Measurements from ENCODE around the gene LAD1. TPM values are rescaled to one million over a fixed set of nuclear protein-coding genes. Genes with fewer than 3 reads are reported as not detected.

The LAD1 gene
- total RNA-seq, 2 experiments from 2014 or later, result not detected

DNA sequence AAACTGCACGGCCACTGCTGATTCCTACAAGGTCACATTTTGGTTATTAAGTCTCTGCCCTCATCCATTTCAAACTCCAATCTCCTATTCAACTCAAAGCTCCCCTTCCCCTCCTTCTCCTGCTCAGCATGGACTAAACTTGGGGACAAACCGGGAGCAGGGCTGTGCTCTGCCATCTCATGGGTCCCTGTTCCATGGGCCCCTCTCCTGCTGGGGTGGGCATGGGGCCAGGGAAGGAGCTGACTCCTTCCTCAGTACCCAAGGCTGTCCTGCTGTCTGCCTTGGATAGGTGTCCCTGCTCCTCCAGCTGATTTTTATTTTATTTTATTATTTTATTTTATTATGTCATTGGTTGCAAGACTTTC is 48.8 kb downstream of the LAD1 start:
- no peaks in the 10 kb centered on the region for H3K9me2 ChIP-seq (ENCODE audit: insufficient read depth, low read length)
- H3K79me2 ChIP-seq (ENCODE audit: insufficient read depth, low read depth, low read length), result no peaks in the 10 kb centered on the region
- no peak overlapping the region for H3K4me3 ChIP-seq (ENCODE audit: low read depth, low read length, poor library complexity, severe bottlenecking)
- H3K9me3 ChIP-seq (ENCODE audit: low read length), result no peaks in the 10 kb centered on the region
- CTCF ChIA-PET (ENCODE audit: unreplicated experiment), result interaction anchor here (0.8 kb wide), 1 partner anchor 30 kb away, joined by 4 read pairs; no protein-coding TSS in a partner anchor
- no peaks in the 10 kb centered on the region for H4K20me1 ChIP-seq (ENCODE audit: insufficient read depth, low read length)
- H3K27ac ChIP-seq (ENCODE audit: low read depth, low read length, poor library complexity, severe bottlenecking), result no peak overlapping the region
- BruUV-seq (replicated peaks), result no TSS peak
- DNase-seq (ENCODE audit: low spot score), result no peak
- intact Hi-C loops (cut with micrococcal nuclease; ENCODE audit: unreplicated experiment), result no loop called here
- H3K4me2 ChIP-seq (ENCODE audit: low read length), result no peak overlapping the region
- no peaks in the 10 kb centered on the region for H3K4me1 ChIP-seq (ENCODE audit: insufficient read depth, low read length, poor library complexity, severe bottlenecking)
- no peak overlapping the region for H2AFZ ChIP-seq (ENCODE audit: low read length)
- H3K36me3 ChIP-seq (ENCODE audit: insufficient read depth, low read length), result no peaks in the 10 kb centered on the region
- TF ChIP-seq, protein P1, sequence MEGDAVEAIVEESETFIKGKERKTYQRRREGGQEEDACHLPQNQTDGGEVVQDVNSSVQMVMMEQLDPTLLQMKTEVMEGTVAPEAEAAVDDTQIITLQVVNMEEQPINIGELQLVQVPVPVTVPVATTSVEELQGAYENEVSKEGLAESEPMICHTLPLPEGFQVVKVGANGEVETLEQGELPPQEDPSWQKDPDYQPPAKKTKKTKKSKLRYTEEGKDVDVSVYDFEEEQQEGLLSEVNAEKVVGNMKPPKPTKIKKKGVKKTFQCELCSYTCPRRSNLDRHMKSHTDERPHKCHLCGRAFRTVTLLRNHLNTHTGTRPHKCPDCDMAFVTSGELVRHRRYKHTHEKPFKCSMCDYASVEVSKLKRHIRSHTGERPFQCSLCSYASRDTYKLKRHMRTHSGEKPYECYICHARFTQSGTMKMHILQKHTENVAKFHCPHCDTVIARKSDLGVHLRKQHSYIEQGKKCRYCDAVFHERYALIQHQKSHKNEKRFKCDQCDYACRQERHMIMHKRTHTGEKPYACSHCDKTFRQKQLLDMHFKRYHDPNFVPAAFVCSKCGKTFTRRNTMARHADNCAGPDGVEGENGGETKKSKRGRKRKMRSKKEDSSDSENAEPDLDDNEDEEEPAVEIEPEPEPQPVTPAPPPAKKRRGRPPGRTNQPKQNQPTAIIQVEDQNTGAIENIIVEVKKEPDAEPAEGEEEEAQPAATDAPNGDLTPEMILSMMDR (conservative IDR thresholded peaks at IDR 0.05; ENCODE audit: low read length), result no peak
- no peak for TF ChIP-seq EZH2phosphoT487 (IDR thresholded peaks at IDR 0.05; ENCODE audit: borderline replicate concordance, low read depth, low read length)
- POLR2A ChIA-PET, result no interaction called here

DNA sequence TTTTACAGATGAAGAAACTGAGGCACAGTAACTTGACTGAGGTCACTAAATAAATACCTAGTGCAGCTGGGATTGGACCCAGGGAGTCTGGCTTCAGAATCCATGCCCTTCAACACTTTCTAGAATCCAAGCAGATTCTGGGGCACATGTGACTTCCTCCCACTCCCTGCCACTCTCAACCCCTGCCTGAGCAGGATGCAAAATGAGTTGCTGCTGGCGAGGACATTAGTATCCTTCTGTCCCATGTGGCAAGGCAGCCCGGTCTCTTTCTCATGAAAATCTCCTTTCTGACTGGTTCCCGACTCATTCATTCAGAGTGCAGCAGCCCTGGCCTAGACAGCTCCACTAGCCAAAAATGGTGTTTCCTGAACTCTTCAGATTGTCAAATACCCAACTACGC is 50.0 kb downstream of the LAD1 start:
- no peak overlapping the region for H3K27ac ChIP-seq (ENCODE audit: low read depth, low read length, poor library complexity, severe bottlenecking)
- intact Hi-C loops (cut with micrococcal nuclease; ENCODE audit: unreplicated experiment), result no loop called here
- no peak for DNase-seq (ENCODE audit: low spot score)

DNA sequence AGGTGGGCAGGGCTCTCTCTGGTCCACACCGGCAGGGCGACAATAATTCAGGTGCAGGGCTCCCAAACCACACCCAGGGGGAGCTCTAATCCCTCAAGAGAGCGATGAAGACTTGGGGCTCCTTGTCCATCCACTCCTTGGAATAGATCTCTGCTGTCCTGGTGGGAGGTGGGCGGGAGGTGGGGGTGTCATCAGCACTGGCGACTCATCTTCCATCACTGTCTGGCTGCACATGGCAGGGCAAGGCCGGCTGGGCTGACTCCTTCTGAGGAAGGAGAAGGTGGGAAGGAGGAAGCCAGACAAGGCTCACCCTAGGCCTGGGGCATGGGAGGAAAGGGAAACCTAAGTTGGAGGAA is 50.9 kb downstream of the LAD1 start:
- H3K9me2 ChIP-seq (ENCODE audit: insufficient read depth, low read length), result no peaks in the 10 kb centered on the region
- TF ChIP-seq, protein P1 (conservative IDR thresholded peaks at IDR 0.05; ENCODE audit: low read length), result peak; percentile 78
- TF ChIP-seq EZH2phosphoT487 (IDR thresholded peaks at IDR 0.05; ENCODE audit: borderline replicate concordance, low read depth, low read length), result no peak
- H4K20me1 ChIP-seq (ENCODE audit: insufficient read depth, low read length), result no peaks in the 10 kb centered on the region
- no TSS peak for BruUV-seq (replicated peaks)
- no peaks in the 10 kb centered on the region for H3K9me3 ChIP-seq (ENCODE audit: low read length)
- no peak overlapping the region for H3K4me2 ChIP-seq (ENCODE audit: low read length)
- H3K4me1 ChIP-seq (ENCODE audit: insufficient read depth, low read length, poor library complexity, severe bottlenecking), result no peaks in the 10 kb centered on the region
- H3K79me2 ChIP-seq (ENCODE audit: insufficient read depth, low read depth, low read length), result no peaks in the 10 kb centered on the region
- no peak overlapping the region for H3K4me3 ChIP-seq (ENCODE audit: low read depth, low read length, poor library complexity, severe bottlenecking)
- H2AFZ ChIP-seq (ENCODE audit: low read length), result no peak overlapping the region
- CTCF ChIA-PET (ENCODE audit: unreplicated experiment), result no interaction called here
- POLR2A ChIA-PET, result no interaction called here
- intact Hi-C loops (cut with micrococcal nuclease; ENCODE audit: unreplicated experiment), result no loop called here
- DNase-seq (ENCODE audit: low spot score), result peak; percentile 49
- no peak overlapping the region for H3K27ac ChIP-seq (ENCODE audit: low read depth, low read length, poor library complexity, severe bottlenecking)
- H3K36me3 ChIP-seq (ENCODE audit: insufficient read depth, low read length), result no peaks in the 10 kb centered on the region

More for the DNA sequence above, 50.0 kb downstream of the LAD1 start:
- Histone ChIP-seq H4K20me1 (ENCODE audit: insufficient read depth, low read length) (no peaks in the 10 kb centered on the region), H3K4me2 (ENCODE audit: low read length) (no peak overlapping the region), H3K79me2 (ENCODE audit: insufficient read depth, low read depth, low read length) (no peaks in the 10 kb centered on the region), H3K4me3 (ENCODE audit: low read depth, low read length, poor library complexity, severe bottlenecking) (no peak overlapping the region), H3K36me3 (ENCODE audit: insufficient read depth, low read length) (no peaks in the 10 kb centered on the region), H3K4me1 (ENCODE audit: insufficient read depth, low read length, poor library complexity, severe bottlenecking) (no peaks in the 10 kb centered on the region), H3K9me3 (ENCODE audit: low read length) (no peaks in the 10 kb centered on the region), H2AFZ (ENCODE audit: low read length) (no peak overlapping the region), H3K9me2 (ENCODE audit: insufficient read depth, low read length) (no peaks in the 10 kb centered on the region)
- no peak for TF ChIP-seq EZH2phosphoT487 (IDR thresholded peaks at IDR 0.05; ENCODE audit: borderline replicate concordance, low read depth, low read length)
- TF ChIP-seq, protein P1 (conservative IDR thresholded peaks at IDR 0.05; ENCODE audit: low read length), result no peak
- ChIA-PET CTCF (ENCODE audit: unreplicated experiment) (no interaction called here), POLR2A (interaction anchor here (0.7 kb wide), 1 partner anchor 266 kb away, joined by 3 read pairs; no protein-coding TSS in a partner anchor)
- no TSS peak for BruUV-seq (replicated peaks)
